GM23248 (cell line): ENCODE data around the gene MYO15A.

Experiments used
- EZH2 ChIP-seq: fragments of 200-600 bp; sonication (generic); IDR thresholded peaks from 2 replicates; pipeline ENCODE4 v1.6.1; 2018; ENCODE audit warnings: antibody characterized with exemption, mild to moderate bottlenecking; ENCODE audit not compliant: insufficient read depth, poor library complexity, severe bottlenecking
- EZH2phosphoT487 ChIP-seq: fragments of 200-600 bp; sonication (generic); IDR thresholded peaks from 2 replicates; pipeline ENCODE4 v1.6.1; 2018; ENCODE audit warnings: antibody characterized with exemption, moderate library complexity, mild to moderate bottlenecking, low read depth; ENCODE audit not compliant: insufficient read depth

- no peak for TF ChIP-seq EZH2
- no peak for TF ChIP-seq EZH2phosphoT487
Measured at GRCh38 chr17:18191967-18192366, 83.4 kb downstream of the MYO15A start.
